HG03196 (cell line): ENCODE measurements around the gene METTL17.
"Not testable (repeated sequence)": the region's sequence is repeated elsewhere in the genome, so short reads cannot be mapped to it uniquely, and the experiment has no call there.

Experiments used
- ATAC-seq: cut with Tn5 transposase; IDR thresholded peaks from one replicate; pipeline ENCODE4 v1.9.1; 2021; ENCODE audit not compliant: unreplicated experiment

The METTL17 gene

GRCh38 chr14:20989471-20989786, 351 bp upstream of the METTL17 start:
- ATAC-seq, result no peak

GRCh38 chr14:20996521-20996920, 6.7 kb downstream of the METTL17 start:
- ATAC-seq, result no peak

GRCh38 chr14:20997115-20997514, 7.3 kb downstream of the METTL17 start:
- ATAC-seq, result no peak

GRCh38 chr14:20997564-20997963, 7.8 kb downstream of the METTL17 start:
- ATAC-seq, result no peak

- no peak for ATAC-seq
Observed at GRCh38 chr14:20998139-20998538, 8.4 kb downstream of the METTL17 start.

GRCh38 chr14:20998674-20999366, 9.0 kb downstream of the METTL17 start, which contains the start of gene SLC39A2:
TSS of gene SLC39A2 (plus strand) at chr14:20999293. CDS start at chr14:20999447, 154 bp downstream.
- no peak for ATAC-seq

GRCh38 chr14:20999591-20999990, 9.8 kb downstream of the METTL17 start:
- no peak for ATAC-seq

- no peak for ATAC-seq
Observed at GRCh38 chr14:21001218-21001617, 11.4 kb downstream of the METTL17 start.

- no peak for ATAC-seq
Observed at GRCh38 chr14:21003788-21004346, 14.1 kb downstream of the METTL17 start.

GRCh38 chr14:21009721-21010120, 19.9 kb downstream of the METTL17 start:
- not testable (repeated sequence) for ATAC-seq

- ATAC-seq, result no peak
Observed at GRCh38 chr14:21011136-21011535, 21.4 kb downstream of the METTL17 start.

- no peak for ATAC-seq
Observed at GRCh38 chr14:21014761-21015190, 25.0 kb downstream of the METTL17 start.

- no peak for ATAC-seq
Observed at GRCh38 chr14:21015312-21015711, 25.5 kb downstream of the METTL17 start.

GRCh38 chr14:21016413-21017190, 26.8 kb downstream of the METTL17 start:
- ATAC-seq, result no peak

GRCh38 chr14:21017528-21018245, 27.9 kb downstream of the METTL17 start:
- ATAC-seq, result no peak

- ATAC-seq, result no peak
Observed at GRCh38 chr14:21018286-21018685, 28.5 kb downstream of the METTL17 start.

GRCh38 chr14:21018781-21019180, 29.0 kb downstream of the METTL17 start:
- no peak for ATAC-seq

- ATAC-seq, result no peak
Observed at GRCh38 chr14:21019366-21019765, 29.6 kb downstream of the METTL17 start.

- no peak for ATAC-seq
Observed at GRCh38 chr14:21020977-21021545, 31.3 kb downstream of the METTL17 start.

- ATAC-seq, result no peak
Observed at GRCh38 chr14:21022686-21023085, 32.9 kb downstream of the METTL17 start.

- ATAC-seq, result no peak
Observed at GRCh38 chr14:21023174-21023573, 33.4 kb downstream of the METTL17 start.
